AG04450 (cell line): ENCODE data around the gene TSHZ2. TPM values are rescaled to one million over a fixed set of nuclear protein-coding genes. Genes with fewer than 3 reads are reported as not detected.

Experiments
- CTCF ChIA-PET: fragments of 300-600, 350-600 bp; formaldehyde crosslinking; extraction: SDS; loops from one replicate; lab custom pipeline; 2022; ENCODE audit warnings: antibody characterized with exemption, inconsistent platforms; lab: Charles Lee
- POLR2A ChIA-PET: fragments of 350-600 bp; formaldehyde crosslinking; extraction: SDS; loops from one replicate; lab custom pipeline; 2021; ENCODE audit warnings: antibody characterized with exemption, inconsistent platforms; lab: Yijun Ruan, JAX
- DNase-seq: peaks from one replicate; pipeline ENCODE4 v3.0.0-alpha.2; 2011; ENCODE audit warnings: low read depth, low spot score
- H3K27ac ChIP-seq: one replicate; pipeline ENCODE4 v1.5.1; 2012; ENCODE audit warnings: low read depth, low read length, control low read depth
- H3K27me3 ChIP-seq: one replicate; pipeline ENCODE4 v1.6.0; 2012; ENCODE audit warnings: low read length; ENCODE audit not compliant: control insufficient read depth, insufficient read depth
- H3K4me3 ChIP-seq: 2 replicates; pipeline ENCODE4 v1.5.1; 2011; ENCODE audit warnings: mild to moderate bottlenecking, low read depth, low read length, control low read depth
- H3K9me3 ChIP-seq: 2 replicates; pipeline ENCODE4 v1.5.1; 2012; ENCODE audit warnings: low read length; ENCODE audit not compliant: control insufficient read depth, insufficient read depth
- CTCF ChIP-seq: IDR thresholded peaks from 2 replicates; pipeline ENCODE4 v1.5.1; 2011; ENCODE audit warnings: low read depth, low read length, control low read depth, inconsistent platforms
- polyA plus RNA-seq: library from polyadenylated mRNA; depleted of rRNA; stranded (reverse); fragments of >200 nt; gene quantifications from 2 replicates; pipeline ENCODE4 v1.2.3, GENCODE V29; 2011

Gene TSHZ2
- polyA plus RNA-seq, 1 experiment = not detected

- ChIA-PET CTCF (no interaction called here), POLR2A (no interaction called here)
- no peak for TF ChIP-seq CTCF
- Histone ChIP-seq H3K27me3 (no peaks in the 10 kb centered on the region), H3K9me3 (no peaks in the 10 kb centered on the region; the same call in none of the 2 replicates), H3K4me3 (no peak overlapping the region), H3K27ac (no peak overlapping the region)
- no peak for DNase-seq
Measured at GRCh38 chr20:52924411-52925271, 47.5 kb upstream of the TSHZ2 start.

GRCh38 chr20:52926505-52926904, 45.7 kb upstream of the TSHZ2 start:
- ChIA-PET CTCF (no interaction called here), POLR2A (no interaction called here)
- no peak for TF ChIP-seq CTCF
- Histone ChIP-seq H3K27ac (no peak overlapping the region), H3K27me3 (no peaks in the 10 kb centered on the region), H3K9me3 (no peaks in the 10 kb centered on the region; the same call in none of the 2 replicates), H3K4me3 (no peak overlapping the region)
- no peak for DNase-seq

GRCh38 chr20:52933867-52934266, 38.3 kb upstream of the TSHZ2 start:
- POLR2A ChIA-PET = no interaction called here
- H3K27me3 ChIP-seq = no peaks in the 10 kb centered on the region
- CTCF ChIA-PET = no interaction called here
- no peak overlapping the region for H3K27ac ChIP-seq
- TF ChIP-seq CTCF = no peak
- DNase-seq = no peak
- no peaks in the 10 kb centered on the region for H3K9me3 ChIP-seq
- no peak overlapping the region for H3K4me3 ChIP-seq

- DNase-seq = no peak
Measured at GRCh38 chr20:52936351-52937340, 35.5 kb upstream of the TSHZ2 start.

More at GRCh38 chr20:52936351-52937340, 35.5 kb upstream of the TSHZ2 start:
- Histone ChIP-seq H3K4me3 (no peak overlapping the region), H3K27ac (no peak overlapping the region), H3K9me3 (peaks cover 3% of the 10 kb centered on the region), H3K27me3 (no peaks in the 10 kb centered on the region)
- ChIA-PET POLR2A (no interaction called here), CTCF (no interaction called here)
- no peak for TF ChIP-seq CTCF
